GM19397 (cell line): ENCODE data around the gene ZNF619.

Source experiments
- ATAC-seq: cut with Tn5 transposase; IDR thresholded peaks from one replicate; pipeline ENCODE4 v1.9.1; 2021; ENCODE audit warnings: mild to moderate bottlenecking, moderate library complexity; ENCODE audit not compliant: unreplicated experiment

ZNF619 gene

DNA sequence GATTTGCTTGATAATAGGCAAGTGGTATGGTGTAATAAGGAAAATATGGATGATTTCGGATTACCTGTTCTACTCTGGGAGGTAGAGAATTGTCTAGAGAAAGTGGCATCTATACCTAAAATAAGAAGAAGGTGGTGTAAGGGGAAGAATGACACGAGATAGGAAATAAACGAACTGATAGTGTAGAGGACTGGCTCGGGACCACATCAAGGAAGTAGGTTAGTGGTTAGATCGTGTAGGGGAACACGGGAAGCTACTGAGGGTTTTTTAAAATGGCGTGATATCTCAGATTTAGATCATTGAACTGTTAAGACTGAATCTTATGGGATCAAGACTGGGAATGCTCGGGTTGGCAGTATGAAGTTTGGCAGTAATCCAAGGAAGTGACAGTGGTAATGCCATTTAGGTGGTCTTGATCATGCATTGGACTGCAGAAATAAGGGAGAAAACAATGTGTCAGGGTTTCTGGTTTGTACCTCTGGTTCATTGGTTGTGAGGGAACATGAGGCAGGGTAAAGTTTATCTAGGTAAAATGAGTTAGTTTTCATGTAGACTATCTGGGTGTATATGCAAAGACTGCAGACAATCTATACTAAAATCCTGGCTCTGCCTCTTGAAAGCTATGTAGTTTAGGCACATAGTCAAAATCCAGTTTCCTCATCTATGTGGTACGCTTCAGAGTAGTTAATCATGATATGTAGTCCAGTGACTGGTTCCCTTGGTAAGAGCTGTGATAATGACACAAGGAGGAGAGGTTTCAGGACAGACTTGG is 12.4 kb upstream of the ZNF619 start:
- ATAC-seq, result no peak

DNA sequence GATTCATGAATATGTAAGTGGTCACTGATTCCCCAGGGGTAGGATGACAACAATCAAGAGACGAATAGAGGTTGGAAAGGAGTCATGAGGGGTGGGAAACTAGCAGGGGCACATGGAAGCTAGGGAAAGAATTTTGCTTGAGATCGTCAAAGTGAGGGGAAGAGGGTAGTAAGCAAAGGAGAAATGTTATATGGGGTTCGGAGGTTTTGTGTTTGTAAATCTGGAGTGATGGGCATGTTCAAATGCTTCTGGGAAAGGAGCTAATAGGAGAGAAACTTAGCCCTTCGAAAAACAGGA is 11.9 kb upstream of the ZNF619 start:
- ATAC-seq, result no peak

DNA sequence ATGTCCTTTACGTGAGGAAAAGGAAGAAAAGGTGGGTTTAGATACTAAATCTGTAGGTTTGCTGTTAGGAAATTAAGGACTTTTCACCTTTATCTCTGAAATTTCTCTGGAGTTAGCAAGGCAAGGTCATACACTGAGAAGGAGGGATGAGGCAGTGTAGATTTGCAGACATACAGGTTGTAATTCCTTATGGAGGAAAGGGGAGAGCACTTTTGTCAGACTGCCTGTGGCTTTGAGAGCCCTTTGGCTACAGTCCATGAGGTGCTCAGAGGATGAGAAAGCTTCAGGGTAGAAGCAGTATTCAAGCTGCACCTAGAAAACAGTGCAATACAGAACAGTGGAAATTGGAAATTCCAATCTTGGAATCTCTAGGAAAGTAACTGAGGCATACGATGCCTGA is 11.5 kb upstream of the ZNF619 start:
- no peak for ATAC-seq

DNA sequence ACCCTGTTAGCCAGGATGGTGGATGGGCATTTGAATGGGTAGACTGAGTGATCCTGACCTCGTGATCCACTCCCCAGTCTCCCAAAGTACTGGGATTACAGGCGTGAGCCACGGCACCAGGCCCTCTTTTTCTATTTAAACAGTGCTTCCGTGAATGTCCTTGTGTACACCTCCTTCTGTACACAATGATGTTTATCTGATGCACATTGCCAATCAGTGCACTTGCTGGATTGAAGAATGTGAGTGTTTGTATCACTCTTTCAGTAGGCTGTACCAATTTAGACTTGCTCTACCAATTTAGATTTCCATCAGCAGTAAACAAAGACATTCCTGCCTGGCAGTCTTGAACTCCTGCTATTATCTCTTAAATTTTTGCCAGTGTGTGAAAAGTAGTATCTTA is 8.9 kb upstream of the ZNF619 start:
- no peak for ATAC-seq

DNA sequence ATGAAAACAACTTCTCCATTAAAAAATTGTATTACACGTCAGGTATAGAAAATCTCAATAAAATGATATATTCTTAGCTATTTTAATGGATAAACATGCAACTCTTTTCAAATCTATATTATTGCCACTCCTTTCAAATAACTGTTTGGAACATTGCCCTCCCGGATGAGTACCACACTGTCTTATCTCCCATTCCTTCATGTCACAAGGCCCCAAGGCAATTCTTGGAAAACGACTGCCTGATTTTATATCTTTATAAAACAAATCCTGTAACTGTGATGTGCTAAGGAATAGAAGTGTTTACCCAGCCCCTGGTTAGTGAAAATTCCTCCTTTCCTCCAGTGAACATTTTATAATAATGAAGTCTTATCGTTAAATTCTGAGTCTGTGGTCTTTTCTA is 6.2 kb upstream of the ZNF619 start:
- ATAC-seq, result no peak

DNA sequence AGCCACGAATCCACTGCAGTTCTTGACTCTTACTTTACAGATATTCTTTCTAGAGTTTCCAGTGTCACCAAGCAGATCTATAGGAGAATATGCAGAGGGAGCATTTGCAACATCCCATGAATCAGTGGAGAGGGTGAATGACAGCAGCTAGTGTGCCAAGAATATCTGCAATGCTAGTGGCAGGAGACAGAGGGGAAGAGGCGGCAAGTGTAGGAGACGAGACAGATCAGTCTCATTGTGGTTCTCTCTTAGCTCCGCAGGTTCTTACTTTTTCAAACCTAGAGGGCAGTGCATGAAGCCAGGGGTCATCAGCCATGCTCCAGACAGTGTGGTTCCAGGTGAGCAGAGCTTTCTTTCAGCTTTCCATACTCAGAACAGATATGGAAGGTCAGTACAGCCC is 744 bp downstream of the ZNF619 start:
- no peak for ATAC-seq

DNA sequence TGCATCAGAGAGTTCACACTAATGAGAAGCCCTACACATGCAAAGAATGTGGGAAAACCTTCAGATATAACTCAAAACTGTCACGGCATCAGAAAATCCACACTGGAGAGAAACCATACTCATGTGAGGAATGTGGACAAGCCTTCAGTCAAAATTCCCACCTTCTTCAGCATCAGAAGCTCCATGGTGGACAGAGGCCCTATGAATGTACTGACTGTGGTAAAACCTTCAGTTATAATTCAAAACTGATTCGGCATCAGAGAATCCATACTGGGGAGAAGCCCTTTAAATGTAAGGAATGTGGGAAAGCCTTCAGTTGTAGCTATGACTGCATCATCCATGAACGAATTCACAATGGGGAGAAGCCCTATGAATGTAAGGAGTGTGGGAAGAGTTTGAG is 10.2 kb downstream of the ZNF619 start:
- no peak for ATAC-seq

DNA sequence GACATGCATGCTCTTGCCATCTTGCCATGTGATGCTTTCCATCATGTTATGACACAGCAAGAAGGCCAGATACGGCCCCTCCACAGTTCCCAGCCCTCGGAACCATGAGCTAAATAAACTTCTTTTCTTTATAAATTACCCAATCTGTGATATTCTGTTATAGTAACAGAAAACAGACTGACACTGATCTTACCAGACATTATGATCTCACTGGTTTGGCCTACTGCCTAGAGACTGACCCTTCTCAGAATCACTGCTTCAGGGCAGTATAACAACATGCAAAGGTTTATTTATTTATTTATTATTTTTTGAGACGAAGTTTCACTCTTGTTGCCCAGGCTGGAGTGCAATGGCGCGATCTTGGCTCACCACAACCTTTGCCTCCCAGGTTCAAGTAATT is 14.0 kb downstream of the ZNF619 start:
- ATAC-seq, result no peak

DNA sequence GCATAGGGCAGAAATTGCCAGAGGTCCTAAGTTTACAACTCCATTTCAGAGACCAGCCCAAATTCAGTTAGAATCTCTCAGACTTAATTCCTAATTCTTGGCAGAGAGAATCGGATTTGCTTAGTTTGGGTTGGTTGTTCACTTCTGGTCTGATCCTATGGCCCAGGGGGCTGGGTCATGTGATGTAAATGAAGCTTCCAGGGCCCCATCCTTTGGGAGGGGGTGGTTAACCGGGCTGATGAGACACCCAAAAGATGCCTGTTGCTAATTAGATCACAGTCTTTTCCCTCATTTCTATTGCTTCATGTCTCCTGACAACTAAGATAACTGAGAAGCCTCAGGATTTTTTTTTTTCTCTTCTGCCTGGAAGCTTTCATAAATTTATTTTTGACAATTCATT is 17.8 kb downstream of the ZNF619 start:
- no peak for ATAC-seq

DNA sequence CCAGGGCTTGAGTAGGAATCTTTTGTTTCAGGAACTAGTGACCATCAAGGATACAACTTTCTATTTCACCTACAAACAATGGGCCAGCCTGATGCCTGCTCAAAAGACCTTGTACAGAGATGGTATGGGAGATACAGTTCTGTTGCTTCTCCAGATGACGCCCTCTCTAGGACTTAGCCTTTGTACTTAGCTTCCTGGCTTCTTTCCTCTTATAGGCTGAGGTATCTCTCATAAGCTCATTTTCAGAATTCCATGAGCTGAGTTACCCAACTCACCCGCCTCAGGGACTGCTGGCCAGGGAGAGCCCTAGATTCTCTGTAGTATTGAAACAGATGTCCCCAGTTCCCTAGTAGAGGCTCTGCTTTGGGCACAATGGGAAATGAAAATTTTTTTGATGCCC is 20.4 kb downstream of the ZNF619 start:
- ATAC-seq, result no peak

DNA sequence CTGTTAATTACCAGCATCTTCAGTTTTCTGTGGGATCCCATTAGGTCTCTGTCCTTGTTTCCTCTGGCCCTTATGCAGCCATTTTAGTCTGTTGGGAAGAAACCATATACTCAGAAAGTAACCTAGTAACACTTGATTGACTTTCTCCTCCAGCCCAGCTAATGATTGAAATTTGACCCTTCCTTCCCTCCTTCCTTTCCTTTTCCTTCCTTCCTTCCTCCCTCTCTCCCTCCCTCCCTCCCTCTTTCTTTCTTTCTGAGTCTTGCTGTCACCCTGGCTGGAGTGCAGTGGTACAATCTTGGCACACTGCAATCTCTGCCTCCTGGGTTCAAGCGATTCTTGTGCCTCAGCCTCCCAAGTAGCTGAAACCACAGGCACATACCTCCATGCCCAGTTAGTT is 23.0 kb downstream of the ZNF619 start:
- no peak for ATAC-seq

DNA sequence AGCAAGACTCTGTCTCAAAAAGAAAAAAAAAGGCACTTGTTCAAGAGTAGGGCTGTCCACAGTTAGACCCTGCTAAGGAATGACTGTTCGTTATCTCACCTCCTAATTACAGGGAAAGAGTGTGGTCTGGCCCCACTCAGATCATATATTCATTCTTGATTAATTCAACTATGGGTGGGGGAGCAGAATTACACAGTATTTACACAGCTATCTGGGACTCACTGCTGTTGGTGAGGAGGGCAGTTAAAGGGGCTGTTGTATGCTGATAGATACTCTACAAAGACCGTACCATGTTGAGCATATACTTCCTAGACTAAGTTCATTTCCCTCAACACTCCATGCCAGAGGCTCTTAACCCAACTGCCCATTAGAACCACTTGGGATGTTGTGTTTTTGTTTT is 25.1 kb downstream of the ZNF619 start:
- no peak for ATAC-seq

DNA sequence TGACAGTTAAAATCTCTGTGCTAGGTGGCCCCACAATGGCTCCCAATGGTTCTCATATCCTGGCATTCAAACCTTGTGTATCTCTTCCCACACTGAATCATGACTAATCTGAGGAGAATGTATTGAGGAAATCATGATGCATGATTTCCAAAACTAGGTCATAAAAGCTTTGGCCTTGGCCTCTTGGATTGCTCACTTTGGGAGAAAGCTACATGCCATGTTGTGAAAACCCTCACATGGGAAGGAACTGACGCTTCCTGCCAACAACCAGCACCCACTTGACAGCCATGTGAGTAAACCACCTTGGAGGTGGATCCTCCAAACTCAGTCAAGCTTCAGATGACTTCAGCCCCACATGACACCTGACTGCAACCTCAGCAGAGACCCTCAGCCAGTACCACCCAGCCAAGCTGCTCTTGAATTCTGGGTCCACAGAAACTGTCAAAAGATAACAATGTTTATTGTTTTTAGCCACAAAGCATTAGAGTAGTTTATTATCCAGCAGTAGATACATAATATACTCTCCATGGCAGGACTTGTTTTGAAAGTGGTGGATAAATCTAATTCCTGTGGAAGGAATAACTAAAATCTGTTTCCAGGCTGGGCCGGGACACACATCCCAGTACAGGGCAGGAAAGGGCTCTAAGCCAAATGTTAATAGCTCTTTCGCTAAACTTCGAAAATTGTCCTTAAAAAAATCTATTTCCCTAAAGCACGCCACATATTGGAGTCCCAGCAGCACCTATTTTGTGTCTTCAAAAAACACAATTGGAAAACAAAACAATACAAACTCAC is 27.9 kb downstream of the ZNF619 start:
- ATAC-seq, result no peak

DNA sequence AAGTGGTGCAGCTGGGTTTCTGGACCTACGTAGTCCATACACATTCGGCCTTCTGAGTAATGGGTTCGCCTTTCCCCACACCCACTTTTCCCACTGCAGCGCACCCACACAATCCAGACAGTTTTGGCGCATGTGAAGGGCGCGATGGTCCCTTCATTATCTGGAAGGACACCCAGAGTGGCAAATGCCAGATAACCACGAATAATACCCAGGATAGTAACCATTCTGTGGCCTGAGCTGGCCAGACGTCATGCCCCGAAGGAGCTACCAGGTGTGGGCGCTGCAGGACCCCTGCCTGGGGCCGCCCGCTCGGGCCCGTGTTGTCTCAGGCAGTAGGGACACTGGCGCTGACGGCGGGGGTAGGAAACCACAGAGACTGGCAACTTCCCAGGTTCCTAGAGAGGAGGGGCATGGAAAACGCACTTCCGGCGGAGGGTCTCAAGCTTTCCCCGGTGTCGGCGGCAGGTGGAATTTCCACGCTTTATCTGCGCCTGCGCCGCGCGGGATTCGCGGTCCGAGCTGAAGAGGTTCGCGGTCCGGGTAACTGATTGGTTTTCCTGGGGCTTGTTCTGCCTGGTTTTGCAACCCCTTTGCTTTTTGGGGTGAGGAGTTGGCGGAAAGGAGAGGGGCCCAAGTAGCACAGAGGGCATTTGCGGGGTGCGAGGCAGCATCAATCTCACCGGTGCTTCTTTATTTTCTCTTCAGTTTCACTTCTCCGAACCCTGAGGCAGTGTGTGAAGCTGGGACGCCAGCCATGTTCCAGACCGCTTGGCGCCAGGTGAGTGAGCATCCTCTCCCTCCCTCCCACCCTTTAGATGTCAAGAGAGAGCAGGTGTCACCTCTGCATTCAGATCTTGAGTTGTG is 28.9 kb downstream of the ZNF619 start, which contains the start of gene ZNF620:
Gene ZNF620 (plus strand): TSS at position 441 of the 864 bp plus-strand sequence. CDS start 314 bp downstream, at position 755.
- ATAC-seq, result peak; percentile 87

DNA sequence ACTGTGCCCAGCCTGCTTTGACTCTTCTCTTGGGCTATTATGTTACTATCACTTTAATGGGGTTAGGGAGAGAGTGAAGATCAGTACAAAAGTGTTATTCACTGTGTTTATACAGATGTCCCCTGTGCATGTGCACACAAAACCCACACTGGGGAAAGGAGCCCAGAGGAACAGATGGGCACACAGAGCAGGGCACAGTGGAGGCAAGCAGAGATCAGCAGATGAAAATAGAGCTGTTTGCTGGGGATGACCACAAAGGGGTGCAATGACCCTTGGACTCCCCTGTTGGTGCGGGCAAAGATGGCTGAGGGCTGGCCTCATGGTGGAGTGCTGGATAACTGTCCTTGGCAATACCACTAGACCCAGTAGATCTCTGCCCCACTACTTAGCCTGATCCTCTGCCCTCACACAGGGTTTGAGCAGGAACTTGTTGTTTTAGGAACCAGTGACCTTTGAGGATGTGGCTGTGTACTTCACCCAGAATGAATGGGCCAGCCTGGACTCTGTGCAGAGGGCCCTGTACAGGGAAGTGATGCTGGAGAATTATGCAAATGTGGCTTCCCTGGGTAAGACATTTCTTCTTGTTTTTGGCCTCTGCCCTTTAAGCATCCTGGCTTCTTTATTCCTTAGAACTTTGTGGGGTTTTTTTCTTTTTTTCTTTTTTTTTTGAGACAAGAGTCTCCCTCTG is 34.3 kb downstream of the ZNF619 start:
- ATAC-seq, result no peak

DNA sequence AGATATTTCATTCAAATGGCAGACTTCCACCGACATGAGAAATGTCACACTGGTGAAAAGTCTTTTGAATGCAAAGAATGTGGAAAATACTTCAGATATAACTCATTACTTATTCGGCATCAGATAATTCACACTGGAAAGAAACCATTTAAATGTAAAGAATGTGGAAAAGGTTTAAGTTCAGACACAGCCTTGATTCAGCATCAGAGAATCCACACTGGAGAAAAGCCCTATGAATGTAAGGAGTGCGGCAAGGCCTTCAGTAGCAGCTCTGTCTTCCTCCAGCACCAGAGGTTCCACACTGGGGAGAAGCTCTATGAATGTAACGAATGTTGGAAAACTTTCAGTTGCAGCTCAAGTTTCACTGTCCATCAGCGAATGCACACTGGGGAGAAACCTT is 39.3 kb downstream of the ZNF619 start:
- no peak for ATAC-seq

DNA sequence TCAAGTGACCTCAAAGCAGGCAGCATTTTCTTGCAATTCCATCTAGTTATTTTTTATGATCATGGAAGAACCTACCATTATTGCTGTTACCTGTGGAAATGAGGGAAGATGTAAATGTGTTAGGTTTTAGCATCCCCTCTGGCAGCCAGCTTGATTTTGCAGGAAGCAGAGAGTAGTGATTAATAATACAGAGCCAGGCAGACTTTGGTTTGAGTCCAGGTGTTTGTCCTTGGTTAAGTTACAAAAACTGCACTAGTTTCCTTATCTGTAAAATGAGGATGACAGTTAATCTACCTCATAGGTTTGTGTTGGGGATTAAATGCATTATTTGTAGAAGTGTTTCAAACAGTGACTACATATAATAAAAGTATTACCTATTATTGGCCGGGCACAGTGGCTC is 41.1 kb downstream of the ZNF619 start:
- ATAC-seq, result no peak

DNA sequence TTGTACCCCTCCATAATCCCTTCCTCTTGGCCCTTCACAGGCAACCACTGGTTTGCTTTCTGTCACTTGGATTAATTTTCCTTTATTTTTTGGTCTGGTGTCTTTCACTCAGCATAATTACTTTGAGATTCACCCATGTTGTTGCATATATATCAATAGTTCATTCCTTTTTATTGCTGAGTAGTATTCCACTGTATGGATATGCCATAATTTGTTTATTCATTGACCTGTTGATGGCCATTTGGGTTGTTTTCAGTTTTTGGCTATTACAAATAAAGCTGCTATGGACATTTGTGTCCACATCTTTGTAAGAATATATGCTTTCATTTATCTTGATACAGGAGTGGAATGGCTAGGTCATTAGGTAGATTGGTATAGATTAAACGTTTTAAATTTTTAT is 41.9 kb downstream of the ZNF619 start:
- no peak for ATAC-seq

DNA sequence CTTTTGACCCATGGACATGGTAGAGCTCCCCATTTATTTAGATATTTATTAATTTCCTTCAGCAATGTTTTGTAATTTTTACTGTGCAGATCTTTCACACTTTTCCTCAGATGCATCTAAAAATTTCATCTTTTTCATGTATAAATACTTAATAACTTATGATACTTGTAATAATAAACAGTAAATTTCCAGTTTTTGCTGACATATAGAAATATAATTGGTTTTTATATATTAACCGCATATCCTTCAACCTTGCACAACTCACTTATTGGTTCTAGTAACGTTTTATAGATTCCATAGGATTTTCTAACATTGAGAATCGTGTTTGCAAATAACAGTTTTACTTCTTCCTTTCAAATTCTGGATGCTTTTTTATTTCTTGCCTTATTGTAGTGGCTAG is 44.3 kb downstream of the ZNF619 start:
- no peak for ATAC-seq

DNA sequence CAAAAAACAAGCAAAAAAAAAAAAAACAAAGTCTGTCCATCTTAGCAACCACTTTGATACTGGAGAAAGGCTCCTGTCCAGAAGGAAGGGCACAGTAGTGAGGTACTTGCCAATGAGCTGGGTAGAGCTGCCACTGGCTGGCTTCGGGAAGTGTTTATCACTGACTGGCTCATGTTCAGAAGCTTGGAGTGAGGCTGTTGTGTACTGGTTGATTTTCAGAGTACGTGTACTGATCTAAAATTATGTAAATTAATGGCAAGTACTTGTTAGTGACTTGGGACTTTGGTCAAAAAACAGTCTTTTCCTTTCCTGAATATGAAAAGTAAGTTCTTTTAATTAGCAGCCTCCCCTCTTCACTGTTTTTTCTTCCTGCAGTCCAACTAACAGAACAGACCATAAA is 46.9 kb downstream of the ZNF619 start:
- no peak for ATAC-seq

DNA sequence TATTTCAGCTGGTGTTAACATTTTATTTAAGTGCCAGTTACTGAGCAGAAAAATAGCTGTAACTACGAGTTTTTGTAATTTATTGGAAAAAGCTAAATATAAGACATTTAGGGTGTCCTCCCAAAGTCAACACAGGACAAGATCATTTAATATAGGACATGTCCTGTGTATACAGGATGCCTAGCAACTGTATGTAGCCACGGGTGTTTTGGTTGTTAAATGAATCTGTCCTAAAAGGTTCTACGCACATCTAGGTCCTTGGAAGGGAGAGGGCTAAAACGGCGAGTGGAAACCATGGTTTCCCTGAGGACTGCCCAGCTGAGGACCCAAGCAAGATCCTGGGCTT is 47.3 kb downstream of the ZNF619 start:
- ATAC-seq, result peak; percentile 15
